Stomach (tissue), 19 donors: ENCODE data around the gene DNAJC12. TPM values are rescaled to one million over a fixed set of nuclear protein-coding genes. Genes with fewer than 3 reads are reported as not detected.
A peak's percentile ranks its signal among the peaks of the same experiment; 100 is the strongest.

ENCODE experiments used
- DNase-seq, 2 donors: peaks; one replicate each; pipeline versions ENCODE4 v3.0.0 to v3.0.0-alpha.2; 2013 to 2019
- H3K27ac ChIP-seq, 5 donors: fragments of 200-600 bp in 4 of 5; sonication (generic) in 4 of 5; one replicate each; pipeline ENCODE4 v1.5.1; 2013 to 2019; ENCODE audit warnings: mild to moderate bottlenecking in 1 of 5, moderate library complexity in 1 of 5
- H3K27me3 ChIP-seq, 3 donors: fragments of 200-600 bp; sonication (generic); one replicate each; pipeline ENCODE4 v1.5.1; 2017 to 2019; ENCODE audit warnings: mixed run types in 1 of 3
- H3K36me3 ChIP-seq, 4 donors: fragments of 200-600 bp; sonication (generic); 1 replicate in 3 of 4; 2 replicates in 1 of 4; pipeline ENCODE4 v1.5.1; 2016 to 2019
- H3K4me1 ChIP-seq, 4 donors: fragments of 200-600 bp; sonication (generic); one replicate each; pipeline ENCODE4 v1.5.1; 2016 to 2019
- H3K4me3 ChIP-seq, 4 donors: fragments of 200-600 bp; sonication (generic) in 3 of 4; one replicate each; pipeline ENCODE4 v1.5.1; 2016 to 2019; ENCODE audit warnings: mild to moderate bottlenecking in 1 of 4
- H3K9me3 ChIP-seq, 4 donors: fragments of 200-600 bp; sonication (generic); one replicate each; pipeline ENCODE4 v1.5.1; 2016 to 2019
- CTCF ChIP-seq, 7 experiments: fragments of 450-650 bp in 4 of 7; fragments of 200-600 bp in 3 of 7; sonication (generic) in 3 of 7; IDR thresholded peaks; one replicate each; pipeline ENCODE4 v1.5.1; 2016 to 2019; ENCODE audit warnings: antibody characterized with exemption in 7 of 7, control low read depth in 2 of 7, mild to moderate bottlenecking in 1 of 7
- EP300 ChIP-seq: sonication (generic); formaldehyde crosslinking; IDR thresholded peaks from one replicate; pipeline ENCODE4 v1.6.1; 2017; ENCODE audit warnings: antibody characterized with exemption
- POLR2A ChIP-seq, 4 donors: fragments of 450-650 bp; IDR thresholded peaks; one replicate each; pipeline ENCODE4 v1.6.1; 2016; ENCODE audit warnings: antibody characterized with exemption in 4 of 4, control low read depth in 2 of 4, mild to moderate bottlenecking in 1 of 4, moderate library complexity in 1 of 4
- POLR2AphosphoS5 ChIP-seq, 3 donors: sonication (generic); formaldehyde crosslinking; IDR thresholded peaks; one replicate each; pipeline ENCODE4 v1.6.1; 2016; ENCODE audit warnings: antibody characterized with exemption in 3 of 3
- WGBS, 5 donors: extraction: QIAGEN DNeasy Blood & Tissue Kit in 3 of 5; methylation state at CpG; one replicate each; pipeline versions ENCODE4 v1.1.5 to v1.1.7; 2013 to 2018; 5-methylcytosine and 5-hydroxymethylcytosine counted together
- intact Hi-C: fragments of 100-400 bp; cut with DNase I; formaldehyde crosslinking; loops from one replicate; pipeline ENCODE4 v1.15.1; 2023; ENCODE audit warnings: low total_unique reads
- long read RNA-seq, 10 donors: transcript quantifications; one replicate each; lab custom pipeline, GENCODE V29; 2026
- polyA plus RNA-seq, 3 donors: library from polyadenylated mRNA; stranded (reverse); fragments of 200-250 nt; gene quantifications; one replicate each; pipeline ENCODE4 v1.2.3, GENCODE V29; 2013
- total RNA-seq, 5 donors: library from RNA; depleted of rRNA; stranded (reverse); fragments of >200 nt; gene quantifications; one replicate each; pipeline versions ENCODE4 v1.1.0 to v1.2.3, GENCODE V29; 2014 to 2016
- donor health status: healthy with polysubstance abuse.
- donor health status: Bipolar disorder and iron deficiency.
- donor health status: healthy.

The DNAJC12 gene
- 10 to 100 TPM in 1 of 5 donors, 1 to 10 TPM in 1, under 1 TPM in 1, not detected in 2; 0.43 to 12.5 (median 9.5) TPM for total RNA-seq
- polyA plus RNA-seq = 1 to 10 TPM; 1.3 to 4.9 (median 3.7) TPM
- long read RNA-seq, donor 1, partial matches to known transcripts = 0 of 4 reads
- long read RNA-seq, donor 1, other reads (novel, unspliced or antisense) = 0 of 4 reads
- long read RNA-seq, donor 2, partial matches to known transcripts = 0 of 2 reads
- long read RNA-seq, donor 2, other reads (novel, unspliced or antisense) = 0 of 2 reads
- long read RNA-seq, donor 3, partial matches to known transcripts = 0 of 1 reads
- long read RNA-seq, donor 3, other reads (novel, unspliced or antisense) = 0 of 1 reads
- long read RNA-seq, donor 4 = 0 reads
- long read RNA-seq, donor 5, transcript DNAJC12-201 (5 exons, 1,201 nt) = major isoform, 7 of 9 reads
- long read RNA-seq, donor 5, partial matches to known transcripts = 0 of 9 reads
- long read RNA-seq, donor 5, other reads (novel, unspliced or antisense) = 0 of 9 reads
- long read RNA-seq, donor 6, partial matches to known transcripts = 0 of 4 reads
- long read RNA-seq, donor 6, other reads (novel, unspliced or antisense) = 0 of 4 reads
- long read RNA-seq, donor 7, partial matches to known transcripts = 0 of 3 reads
- long read RNA-seq, donor 7, other reads (novel, unspliced or antisense) = 0 of 3 reads
- long read RNA-seq, donor 8, partial matches to known transcripts = 0 of 3 reads
- long read RNA-seq, donor 8, other reads (novel, unspliced or antisense) = 0 of 3 reads
- long read RNA-seq, donor 9, partial matches to known transcripts = 8 of 10 reads
- long read RNA-seq, donor 9, other reads (novel, unspliced or antisense) = 0 of 10 reads
- long read RNA-seq, donor 10, transcript DNAJC12-201 (5 exons, 1,201 nt) = major isoform, 6 of 6 reads
- long read RNA-seq, donor 10, partial matches to known transcripts = 0 of 6 reads
- long read RNA-seq, donor 10, other reads (novel, unspliced or antisense) = 0 of 6 reads

- DNase-seq = peak in 1 of 2 donors; percentile 83
Measured at GRCh38 chr10:67837541-67838314, at the start of gene DNAJC12. Gene DNAJC12, minus strand, starts transcription at chr10:67838188. Its CDS starts 177 bp downstream, at chr10:67838011.

GRCh38 chr10:67884842-67885670 lies 47.1 kb upstream of the DNAJC12 start:
- intact Hi-C loops = loop anchor here (5.0 kb wide), 1 partner anchor 202 kb away; no protein-coding TSS in a partner anchor
- peak in 1 of 4 donors; percentile 37 for TF ChIP-seq POLR2A (IDR thresholded peaks at IDR 0.05)
- TF ChIP-seq EP300 = no peak
- peak in 2 of 3 donors; percentile 57 to 64 for TF ChIP-seq POLR2AphosphoS5 (IDR thresholded peaks at IDR 0.05)
- no peak for TF ChIP-seq CTCF (IDR thresholded peaks at IDR 0.05)
- H3K27ac ChIP-seq = peak overlapping the region; percentile 93 to 100 (median 98)
- peaks cover 13 to 49% (median 33%) of the 10 kb centered on the region in 4 donors for H3K4me1 ChIP-seq
- DNase-seq = peak; percentile 84 to 94
- H3K27me3 ChIP-seq = no peaks in the 10 kb centered on the region
- H3K9me3 ChIP-seq = no peaks in the 10 kb centered on the region
- peak overlapping the region; percentile 70 to 86 (median 76) for H3K4me3 ChIP-seq
- 0 to 2% (median 1%) methylated on average over 33 to 73 of the region's 73 CpGs for WGBS, 5 donors
- H3K36me3 ChIP-seq = peaks cover 17 to 34% (median 33%) of the 10 kb centered on the region in 4 donors

More at GRCh38 chr10:67837541-67838314, at the start of gene DNAJC12:
- Histone ChIP-seq H3K36me3 (no peaks in the 10 kb centered on the region), H3K4me3 (peak within 1 kb of the TSS; percentile 2 to 21 (median 5)), H3K9me3 (peaks cover 0 to 9% (median 5%) of the 10 kb centered on the region in 4 donors), H3K27ac (peak within 1 kb of the TSS in 1 of 5 donors; percentile 39), H3K27me3 (no peaks in the 10 kb centered on the region), H3K4me1 (peaks cover 0 to 15% (median 5%) of the 10 kb centered on the region in 4 donors)
- TF ChIP-seq POLR2A (IDR thresholded peaks at IDR 0.05) (no peak), CTCF (IDR thresholded peaks at IDR 0.05) (no peak), EP300 (no peak), POLR2AphosphoS5 (IDR thresholded peaks at IDR 0.05) (no peak)
- 14 to 26% (median 18%) methylated on average over 5 of the region's 5 CpGs for WGBS, 5 donors
- intact Hi-C loops = no loop called here

GRCh38 chr10:67884313-67884841 lies 46.4 kb upstream of the DNAJC12 start, which contains the start of gene SIRT1:
Gene SIRT1, plus strand, starts transcription at chr10:67884656. Its CDS starts 66 bp downstream, at chr10:67884722.
- H3K4me3 ChIP-seq = peak within 1 kb of the TSS; percentile 70 to 86 (median 76)
- H3K27ac ChIP-seq = peak within 1 kb of the TSS; percentile 93 to 100 (median 98)
- peaks cover 11 to 27% (median 26%) of the 10 kb centered on the region in 4 donors for H3K36me3 ChIP-seq
- TF ChIP-seq POLR2AphosphoS5 (IDR thresholded peaks at IDR 0.05) = peak; percentile 97 to 99 (median 99)
- peak in 2 of 4 donors; percentile 31 to 64 for TF ChIP-seq POLR2A (IDR thresholded peaks at IDR 0.05)
- no peak for TF ChIP-seq CTCF (IDR thresholded peaks at IDR 0.05)
- TF ChIP-seq EP300 = no peak
- WGBS, 5 donors = 0 to 1% (median 0%) methylated on average over 15 to 62 of the region's 62 CpGs
- no peaks in the 10 kb centered on the region for H3K9me3 ChIP-seq
- intact Hi-C loops = no loop called here
- H3K27me3 ChIP-seq = no peaks in the 10 kb centered on the region
- H3K4me1 ChIP-seq = peaks cover 13 to 43% (median 29%) of the 10 kb centered on the region in 4 donors
- DNase-seq = peak; percentile 97 to 99
